Subcutaneous adipose tissue (tissue), 4 donors: ENCODE data around the gene ADAP1. TPM values are rescaled to one million over a fixed set of nuclear protein-coding genes. Genes with fewer than 3 reads are reported as not detected.

Experiments
- total RNA-seq, 4 donors: library from RNA; depleted of rRNA; stranded (reverse); fragments of >200 nt; gene quantifications; one replicate each; pipeline ENCODE4 v1.1.0, GENCODE V29; 2016
- TF ChIP-seq, protein P1 (sequence below): fragments of 450-650 bp; IDR thresholded peaks from one replicate; pipeline ENCODE4 v1.5.1; 2016; ENCODE audit warnings: low read depth, mild to moderate bottlenecking, control low read depth, antibody characterized with exemption, moderate library complexity

The ADAP1 gene
- total RNA-seq, 4 donors from 2014 or later = 8.9 to 12.4 (median 10.2) TPM

- TF ChIP-seq, protein P1, sequence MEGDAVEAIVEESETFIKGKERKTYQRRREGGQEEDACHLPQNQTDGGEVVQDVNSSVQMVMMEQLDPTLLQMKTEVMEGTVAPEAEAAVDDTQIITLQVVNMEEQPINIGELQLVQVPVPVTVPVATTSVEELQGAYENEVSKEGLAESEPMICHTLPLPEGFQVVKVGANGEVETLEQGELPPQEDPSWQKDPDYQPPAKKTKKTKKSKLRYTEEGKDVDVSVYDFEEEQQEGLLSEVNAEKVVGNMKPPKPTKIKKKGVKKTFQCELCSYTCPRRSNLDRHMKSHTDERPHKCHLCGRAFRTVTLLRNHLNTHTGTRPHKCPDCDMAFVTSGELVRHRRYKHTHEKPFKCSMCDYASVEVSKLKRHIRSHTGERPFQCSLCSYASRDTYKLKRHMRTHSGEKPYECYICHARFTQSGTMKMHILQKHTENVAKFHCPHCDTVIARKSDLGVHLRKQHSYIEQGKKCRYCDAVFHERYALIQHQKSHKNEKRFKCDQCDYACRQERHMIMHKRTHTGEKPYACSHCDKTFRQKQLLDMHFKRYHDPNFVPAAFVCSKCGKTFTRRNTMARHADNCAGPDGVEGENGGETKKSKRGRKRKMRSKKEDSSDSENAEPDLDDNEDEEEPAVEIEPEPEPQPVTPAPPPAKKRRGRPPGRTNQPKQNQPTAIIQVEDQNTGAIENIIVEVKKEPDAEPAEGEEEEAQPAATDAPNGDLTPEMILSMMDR = no peak
Measured at GRCh38 chr7:988963-989529, 34.6 kb upstream of the ADAP1 start.

GRCh38 chr7:988426-988911, 34.0 kb upstream of the ADAP1 start:
- TF ChIP-seq, protein P1 = no peak

- TF ChIP-seq, protein P1 = no peak
Measured at GRCh38 chr7:987909-988308, 33.4 kb upstream of the ADAP1 start.

GRCh38 chr7:986766-987751, 32.6 kb upstream of the ADAP1 start:
- TF ChIP-seq, protein P1 = no peak

DNA sequence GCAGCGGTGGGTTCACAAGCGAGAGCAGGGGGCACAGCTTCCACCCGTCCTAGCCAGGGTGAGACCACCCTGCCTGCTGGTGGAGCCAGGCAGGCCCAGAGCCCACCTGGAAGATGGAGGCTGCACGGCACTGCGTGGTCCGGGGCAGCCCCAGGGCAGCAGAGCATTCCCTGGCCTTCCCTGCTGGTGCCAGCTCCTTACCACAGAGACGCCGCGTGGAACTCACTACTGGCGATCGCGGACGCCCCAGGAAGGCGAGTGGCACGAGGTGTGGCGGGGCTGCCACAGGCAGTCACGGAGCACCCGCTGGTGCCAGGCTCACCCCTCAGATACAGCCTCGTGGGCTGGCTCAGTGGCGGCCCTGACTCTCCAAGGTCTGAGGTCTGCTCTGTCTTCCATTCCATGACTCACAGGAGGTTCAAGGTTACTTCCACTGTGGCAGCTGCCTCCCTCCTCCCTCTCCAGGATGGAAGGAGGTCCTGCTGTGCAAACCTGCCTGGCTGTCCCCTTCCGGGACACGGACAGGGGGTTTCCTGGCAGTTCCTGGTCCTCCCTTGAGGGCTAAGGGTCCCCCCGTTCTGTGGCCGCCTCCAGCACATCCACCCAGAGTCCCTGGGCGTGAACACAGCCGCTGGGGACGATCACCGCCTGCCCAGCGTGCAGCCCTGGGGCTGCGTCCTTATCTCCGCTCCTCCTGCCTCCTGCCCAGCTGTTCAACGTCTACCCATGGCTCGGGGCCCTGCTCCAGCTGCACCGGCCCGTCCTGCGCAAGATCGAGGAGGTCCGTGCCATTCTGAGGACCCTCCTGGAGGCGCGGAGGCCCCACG, 31.6 kb upstream of the ADAP1 start:
- TF ChIP-seq, protein P1 = no peak

DNA sequence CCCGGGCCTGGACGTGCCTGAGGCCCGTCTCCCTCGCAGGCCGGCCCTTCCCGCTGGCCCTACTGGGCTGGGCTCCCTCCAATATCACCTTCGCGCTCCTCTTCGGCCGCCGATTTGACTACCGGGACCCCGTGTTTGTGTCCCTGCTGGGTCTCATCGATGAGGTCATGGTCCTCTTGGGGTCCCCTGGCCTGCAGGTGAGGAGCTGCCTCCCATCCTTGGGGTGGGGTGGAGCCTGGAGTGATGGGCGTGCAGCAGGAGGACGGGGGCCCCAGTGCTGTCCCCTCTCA, 30.6 kb upstream of the ADAP1 start:
- TF ChIP-seq, protein P1 = no peak
